Caco-2 (cell line): Measurements from ENCODE around the gene CTNNA2. TPM values are rescaled to one million over a fixed set of nuclear protein-coding genes. Genes with fewer than 3 reads are reported as not detected.

Source experiments
- BruUV-seq: library from RNA; stranded (reverse); fragments of 400-500 nt; replicated peaks from 2 replicates; lab custom pipeline; 2021; lab: Mats Ljungman, UMichigan
- CTCF ChIA-PET: fragments of 300-600 bp; sonication (Branson Sonifier 250); formaldehyde crosslinking; loops from one replicate; lab custom pipeline; 2022; ENCODE audit warnings: antibody characterized with exemption; lab: Charles Lee
- POLR2A ChIA-PET: fragments of 300-600 bp; sonication (Branson Sonifier 250); formaldehyde crosslinking; loops from one replicate; lab custom pipeline; 2022; ENCODE audit warnings: antibody characterized with exemption; lab: Charles Lee
- DNase-seq, 2 experiments: peaks; one replicate each; pipeline versions ENCODE4 v3.0.0 to v3.0.0-alpha.2; 2020 to 2022
- H3K27me3 ChIP-seq: replicated peaks from 2 replicates; pipeline ENCODE4 v1.6.0; 2011; ENCODE audit warnings: low read length; ENCODE audit not compliant: control insufficient read depth, insufficient read depth
- H3K36me3 ChIP-seq: 2 replicates; pipeline ENCODE4 v1.5.1; 2011; ENCODE audit warnings: low read length; ENCODE audit not compliant: control insufficient read depth, insufficient read depth
- H3K4me1 ChIP-seq: fragments of 250-450 bp; sonication (Bioruptor Pico); 2 replicates; pipeline ENCODE4 v1.5.1; 2020; ENCODE audit warnings: mild to moderate bottlenecking
- H3K4me3 ChIP-seq: 2 replicates; pipeline ENCODE4 v1.5.1; 2011; ENCODE audit warnings: low read depth, mild to moderate bottlenecking, control low read depth, low read length
- H3K9me3 ChIP-seq: fragments of 250-450 bp; sonication (Bioruptor Pico); 2 replicates; pipeline ENCODE4 v1.5.1; 2020; ENCODE audit warnings: mild to moderate bottlenecking, moderate library complexity
- H3K27ac Mint-ChIP-seq: one replicate; pipeline ENCODE4 v1.8.0; 2022; ENCODE audit warnings: mixed read lengths; ENCODE audit not compliant: unreplicated experiment
- H3K27me3 Mint-ChIP-seq: one replicate; pipeline ENCODE4 v1.8.0; 2022; ENCODE audit warnings: mixed read lengths; ENCODE audit not compliant: insufficient read depth, unreplicated experiment
- H3K36me3 Mint-ChIP-seq: one replicate; pipeline ENCODE4 v1.8.0; 2022; ENCODE audit warnings: mild to moderate bottlenecking, mixed read lengths; ENCODE audit not compliant: insufficient read depth, unreplicated experiment
- H3K4me1 Mint-ChIP-seq: one replicate; pipeline ENCODE4 v1.8.0; 2022; ENCODE audit warnings: low read depth, mixed read lengths; ENCODE audit not compliant: unreplicated experiment
- H3K4me3 Mint-ChIP-seq: one replicate; pipeline ENCODE4 v1.8.0; 2022; ENCODE audit warnings: mild to moderate bottlenecking, moderate library complexity, mixed read lengths; ENCODE audit not compliant: unreplicated experiment
- H3K9me3 Mint-ChIP-seq: one replicate; pipeline ENCODE4 v1.8.0; 2022; ENCODE audit warnings: mixed read lengths; ENCODE audit not compliant: unreplicated experiment
- intact Hi-C: fragments of 100-400 bp; cut with micrococcal nuclease; formaldehyde crosslinking; loops from one replicate; pipeline ENCODE4 v1.10.0; 2022; ENCODE audit not compliant: unreplicated experiment
- total RNA-seq: library from RNA; stranded (reverse); gene quantifications from 2 replicates; pipeline ENCODE4 v1.2.3, GENCODE V29; 2022
- TF ChIP-seq, protein P1 (sequence below), 2 experiments: fragments of 200-600 bp in 1 of 2; IDR thresholded peaks; 1 replicate in 1 of 2; 2 replicates in 1 of 2; pipeline versions ENCODE4 v1.5.1 to v1.8.0; 2011 to 2022; ENCODE audit warnings: antibody characterized with exemption in 1 of 2, control low read depth in 1 of 2, inconsistent platforms in 1 of 2, low read depth in 1 of 2, low read length in 1 of 2, mild to moderate bottlenecking in 1 of 2, moderate library complexity in 1 of 2; ENCODE audit not compliant: insufficient read depth in 1 of 2, severe bottlenecking in 1 of 2, unreplicated experiment in 1 of 2

CTNNA2 gene
- total RNA-seq, 1 experiment from 2014 or later: not detected

DNA sequence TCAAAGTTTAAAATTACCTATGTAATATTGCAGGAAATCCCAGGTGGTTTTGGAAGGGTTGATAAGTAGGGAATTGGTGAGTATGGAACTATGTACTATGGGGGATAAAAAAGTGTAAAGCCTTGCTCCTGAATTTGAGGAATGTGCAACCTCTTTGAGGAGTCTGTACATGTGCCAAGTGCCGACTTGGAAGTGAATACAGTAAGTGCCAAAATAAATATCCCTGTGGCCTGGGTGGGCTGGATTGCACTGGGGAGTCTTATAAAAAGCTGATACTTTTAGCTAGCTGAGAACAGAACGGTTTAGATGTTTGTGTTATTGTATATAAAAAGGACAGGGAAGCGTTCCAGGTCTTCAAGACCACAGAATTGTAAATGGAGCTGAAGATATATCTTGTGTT lies 1108.8 kb downstream of the CTNNA2 start:
- no peak overlapping the region for H3K27ac Mint-ChIP-seq
- ChIA-PET CTCF (no interaction called here), POLR2A (no interaction called here)
- no peak for DNase-seq
- no peaks in the 10 kb centered on the region for H3K4me1 Mint-ChIP-seq
- H3K27me3 ChIP-seq: no peaks in the 10 kb centered on the region
- intact Hi-C loops: no loop called here
- no peaks in the 10 kb centered on the region for H3K9me3 Mint-ChIP-seq
- H3K4me3 Mint-ChIP-seq: no peak overlapping the region
- H3K27me3 Mint-ChIP-seq: peaks cover 10% of the 10 kb centered on the region
- TF ChIP-seq, protein P1, sequence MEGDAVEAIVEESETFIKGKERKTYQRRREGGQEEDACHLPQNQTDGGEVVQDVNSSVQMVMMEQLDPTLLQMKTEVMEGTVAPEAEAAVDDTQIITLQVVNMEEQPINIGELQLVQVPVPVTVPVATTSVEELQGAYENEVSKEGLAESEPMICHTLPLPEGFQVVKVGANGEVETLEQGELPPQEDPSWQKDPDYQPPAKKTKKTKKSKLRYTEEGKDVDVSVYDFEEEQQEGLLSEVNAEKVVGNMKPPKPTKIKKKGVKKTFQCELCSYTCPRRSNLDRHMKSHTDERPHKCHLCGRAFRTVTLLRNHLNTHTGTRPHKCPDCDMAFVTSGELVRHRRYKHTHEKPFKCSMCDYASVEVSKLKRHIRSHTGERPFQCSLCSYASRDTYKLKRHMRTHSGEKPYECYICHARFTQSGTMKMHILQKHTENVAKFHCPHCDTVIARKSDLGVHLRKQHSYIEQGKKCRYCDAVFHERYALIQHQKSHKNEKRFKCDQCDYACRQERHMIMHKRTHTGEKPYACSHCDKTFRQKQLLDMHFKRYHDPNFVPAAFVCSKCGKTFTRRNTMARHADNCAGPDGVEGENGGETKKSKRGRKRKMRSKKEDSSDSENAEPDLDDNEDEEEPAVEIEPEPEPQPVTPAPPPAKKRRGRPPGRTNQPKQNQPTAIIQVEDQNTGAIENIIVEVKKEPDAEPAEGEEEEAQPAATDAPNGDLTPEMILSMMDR (IDR thresholded peaks at IDR 0.05; ENCODE audit: insufficient read depth in 1 of 2, low read depth in 1 of 2, low read length in 1 of 2, severe bottlenecking in 1 of 2, unreplicated experiment in 1 of 2): no peak
- H3K9me3 ChIP-seq: no peaks in the 10 kb centered on the region
- BruUV-seq: no TSS peak
- no peaks in the 10 kb centered on the region for H3K36me3 Mint-ChIP-seq
- H3K4me1 ChIP-seq: no peaks in the 10 kb centered on the region
- H3K4me3 ChIP-seq: no peak overlapping the region
- H3K36me3 ChIP-seq: no peaks in the 10 kb centered on the region

GRCh38 chr2:80624062-80624461 lies 1111.2 kb downstream of the CTNNA2 start:
- H3K36me3 Mint-ChIP-seq: no peaks in the 10 kb centered on the region
- ChIA-PET CTCF (no interaction called here), POLR2A (no interaction called here)
- Histone ChIP-seq H3K27me3 (no peaks in the 10 kb centered on the region), H3K4me3 (no peak overlapping the region), H3K36me3 (no peaks in the 10 kb centered on the region), H3K4me1 (no peaks in the 10 kb centered on the region), H3K9me3 (no peaks in the 10 kb centered on the region)
- BruUV-seq: no TSS peak
- peaks cover 10% of the 10 kb centered on the region for H3K27me3 Mint-ChIP-seq
- H3K4me3 Mint-ChIP-seq: no peak overlapping the region
- H3K27ac Mint-ChIP-seq: no peak overlapping the region
- no peak for DNase-seq
- no peaks in the 10 kb centered on the region for H3K4me1 Mint-ChIP-seq
- TF ChIP-seq, protein P1 (IDR thresholded peaks at IDR 0.05; ENCODE audit: insufficient read depth in 1 of 2, low read depth in 1 of 2, low read length in 1 of 2, severe bottlenecking in 1 of 2, unreplicated experiment in 1 of 2): no peak
- intact Hi-C loops: no loop called here
- no peaks in the 10 kb centered on the region for H3K9me3 Mint-ChIP-seq

DNA sequence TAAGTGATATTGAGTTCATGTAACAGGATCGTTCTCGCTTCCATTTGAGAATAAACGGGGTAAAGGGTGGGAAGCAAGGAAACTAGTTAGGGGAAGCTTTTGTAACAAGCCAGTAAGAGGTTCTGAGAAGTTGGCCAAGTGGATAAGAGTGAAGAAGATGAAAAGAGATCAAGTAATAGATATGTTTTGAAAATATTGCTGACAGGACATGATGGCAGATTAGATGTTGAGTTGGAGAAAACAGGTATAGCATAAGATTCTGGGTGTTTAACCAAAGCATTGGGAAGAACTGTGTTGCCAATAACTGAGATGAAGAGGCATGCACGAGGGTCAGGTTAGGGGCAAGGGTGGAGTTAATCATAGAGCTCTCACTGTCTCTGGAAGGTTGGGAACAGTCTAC lies 1121.7 kb downstream of the CTNNA2 start:
- no TSS peak for BruUV-seq
- POLR2A ChIA-PET: no interaction called here
- TF ChIP-seq, protein P1 (IDR thresholded peaks at IDR 0.05; ENCODE audit: insufficient read depth in 1 of 2, low read depth in 1 of 2, low read length in 1 of 2, severe bottlenecking in 1 of 2, unreplicated experiment in 1 of 2): no peak

More for the DNA sequence above, 1121.7 kb downstream of the CTNNA2 start:
- no peaks in the 10 kb centered on the region for H3K36me3 ChIP-seq
- Mint-ChIP-seq H3K9me3 (peaks cover 27% of the 10 kb centered on the region), H3K27me3 (no peaks in the 10 kb centered on the region), H3K4me1 (no peaks in the 10 kb centered on the region), H3K27ac (no peak overlapping the region), H3K4me3 (no peak overlapping the region), H3K36me3 (no peaks in the 10 kb centered on the region)
- CTCF ChIA-PET: no interaction called here
- intact Hi-C loops: no loop called here
- H3K27me3 ChIP-seq: no peaks in the 10 kb centered on the region
- H3K9me3 ChIP-seq: peaks cover 11% of the 10 kb centered on the region
- peaks cover 19% of the 10 kb centered on the region for H3K4me1 ChIP-seq
- DNase-seq: no peak
- H3K4me3 ChIP-seq: no peak overlapping the region
